Testis (tissue), 5 donors: Measurements from ENCODE around the gene PNMA1. TPM values are rescaled to one million over a fixed set of nuclear protein-coding genes. Genes with fewer than 3 reads are reported as not detected.

Experiments
- DNase-seq: peaks from one replicate; pipeline ENCODE4 v3.0.0-alpha.2; 2019
- H3K27ac ChIP-seq, 2 donors: fragments of 200-600 bp; sonication (generic); one replicate each; pipeline ENCODE4 v1.5.1; 2019
- H3K27me3 ChIP-seq: fragments of 200-600 bp; sonication (generic); one replicate; pipeline ENCODE4 v1.5.1; 2019
- H3K36me3 ChIP-seq: fragments of 200-600 bp; sonication (generic); one replicate; pipeline ENCODE4 v1.5.1; 2017; ENCODE audit warnings: low read depth; ENCODE audit errors: missing control alignments
- H3K4me1 ChIP-seq: fragments of 200-600 bp; sonication (generic); one replicate; pipeline ENCODE4 v1.5.1; 2019
- H3K4me3 ChIP-seq, 2 donors: fragments of 200-600 bp; sonication (generic); one replicate each; pipeline ENCODE4 v1.5.1; 2017 to 2019
- H3K9me3 ChIP-seq: fragments of 200-600 bp; sonication (generic); one replicate; pipeline ENCODE4 v1.5.1; 2017
- POLR2A ChIP-seq: fragments of 450-650 bp; IDR thresholded peaks from one replicate; pipeline ENCODE4 v1.6.1; 2017; ENCODE audit warnings: antibody characterized with exemption, mild to moderate bottlenecking, moderate library complexity
- WGBS, 2 donors: methylation state at CpG; one replicate each; pipeline ENCODE4 v1.1.5; 2018; 5-methylcytosine and 5-hydroxymethylcytosine counted together
- intact Hi-C: fragments of 100-400 bp; cut with DNase I; formaldehyde crosslinking; loops from one replicate; pipeline ENCODE4 v1.15.1; 2023; ENCODE audit warnings: low total_unique reads
- long read RNA-seq, 2 donors: transcript quantifications; one replicate each; lab custom pipeline, GENCODE V29; 2026
- polyA plus RNA-seq: library from polyadenylated mRNA; stranded (reverse); fragments of 350-450 nt; fragmentation: Illumina TruSeq; extraction: RNeasy Lipid Tissue Mini Kit (QIAGEN cat#74804); gene quantifications from one replicate; pipeline ENCODE4 v1.2.3, GENCODE V29; 2014; ENCODE audit warnings: low read depth, low replicate concordance; ENCODE audit not compliant: insufficient read depth
- total RNA-seq, 2 donors: library from RNA; depleted of rRNA; stranded (reverse); fragments of >200 nt; gene quantifications; one replicate each; pipeline ENCODE4 v1.2.3, GENCODE V29; 2016
- TF ChIP-seq, protein P1 (sequence below), 3 experiments: fragments of 450-650 bp in 2 of 3; fragments of 200-600 bp in 1 of 3; sonication (generic) in 1 of 3; IDR thresholded peaks; one replicate each; pipeline ENCODE4 v1.5.1; 2016 to 2019; ENCODE audit warnings: antibody characterized with exemption in 3 of 3, mild to moderate bottlenecking in 2 of 3, moderate library complexity in 1 of 3

Gene PNMA1, protein sequence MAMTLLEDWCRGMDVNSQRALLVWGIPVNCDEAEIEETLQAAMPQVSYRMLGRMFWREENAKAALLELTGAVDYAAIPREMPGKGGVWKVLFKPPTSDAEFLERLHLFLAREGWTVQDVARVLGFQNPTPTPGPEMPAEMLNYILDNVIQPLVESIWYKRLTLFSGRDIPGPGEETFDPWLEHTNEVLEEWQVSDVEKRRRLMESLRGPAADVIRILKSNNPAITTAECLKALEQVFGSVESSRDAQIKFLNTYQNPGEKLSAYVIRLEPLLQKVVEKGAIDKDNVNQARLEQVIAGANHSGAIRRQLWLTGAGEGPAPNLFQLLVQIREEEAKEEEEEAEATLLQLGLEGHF
- total RNA-seq, result 10 to 100 TPM; 74.8 to 85.6 TPM
- polyA plus RNA-seq, result 184 TPM
- long read RNA-seq, donor 1, transcript PNMA1-201 (1 exons, 2,590 nt), result major isoform, 179 of 179 reads
- long read RNA-seq, donor 1, partial matches to known transcripts, result 0 of 179 reads
- long read RNA-seq, donor 1, other reads (novel, unspliced or antisense), result 0 of 179 reads
- long read RNA-seq, donor 2, transcript PNMA1-201 (1 exons, 2,590 nt), result major isoform, 93 of 93 reads
- long read RNA-seq, donor 2, partial matches to known transcripts, result 0 of 93 reads
- long read RNA-seq, donor 2, other reads (novel, unspliced or antisense), result 0 of 93 reads

DNA sequence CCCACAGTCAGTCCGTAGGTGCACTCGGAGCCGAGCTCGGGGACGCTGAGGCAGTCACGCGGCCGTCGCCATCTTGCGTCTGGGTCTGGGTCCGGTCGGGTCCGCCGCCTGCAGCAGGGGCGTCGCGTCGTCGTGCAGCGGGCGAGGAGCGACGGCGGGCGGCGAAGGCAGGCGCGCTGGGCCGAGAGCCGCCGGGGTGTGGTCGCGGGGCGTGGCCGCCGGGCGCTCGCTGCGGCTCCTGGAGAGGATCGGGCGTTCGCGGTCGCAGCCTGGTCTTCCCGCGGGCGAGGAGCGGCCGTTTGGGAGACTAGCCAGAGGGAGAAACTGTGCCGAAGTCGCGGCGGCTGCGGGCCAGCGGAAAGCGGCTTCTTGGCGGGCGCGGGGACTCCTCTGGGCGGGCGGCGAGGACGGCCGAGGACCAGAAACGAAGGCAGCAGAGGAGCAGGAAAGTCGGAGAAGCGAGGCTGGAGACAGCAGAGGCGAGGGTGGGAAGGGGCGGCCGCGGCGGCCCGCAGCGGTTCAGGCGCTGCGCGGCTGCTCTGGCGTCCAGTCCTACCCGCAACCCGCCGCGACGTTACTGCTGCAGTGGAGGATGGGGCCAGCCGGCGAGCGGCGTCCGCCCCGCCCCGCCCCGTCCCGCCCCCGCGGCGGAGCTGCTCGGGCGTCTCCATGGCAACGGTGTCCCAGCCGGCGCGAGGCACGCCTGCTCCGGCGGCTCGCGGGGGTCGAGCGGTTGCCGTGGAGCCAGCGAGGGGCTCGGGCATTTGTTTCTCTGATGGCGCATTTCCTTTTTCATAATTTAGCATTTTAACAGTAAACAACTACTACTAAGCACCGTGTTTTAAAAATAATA, at the start of gene PNMA1:
Gene PNMA1 (minus strand): TSS at position 582 of the 853 bp plus-strand sequence. CDS start 745 bp downstream, outside the sequence.
- WGBS, 2 donors, result 0 to 1% methylated on average over 47 to 71 of the region's 113 CpGs
- Histone ChIP-seq H3K27ac (peak within 1 kb of the TSS; percentile 92 to 98), H3K4me3 (peak within 1 kb of the TSS; percentile 85 to 96), H3K27me3 (no peaks in the 10 kb centered on the region), H3K36me3 (no peaks in the 10 kb centered on the region), H3K9me3 (no peaks in the 10 kb centered on the region), H3K4me1 (peaks cover 16% of the 10 kb centered on the region)
- intact Hi-C loops, result no loop called here
- TF ChIP-seq, protein P1, sequence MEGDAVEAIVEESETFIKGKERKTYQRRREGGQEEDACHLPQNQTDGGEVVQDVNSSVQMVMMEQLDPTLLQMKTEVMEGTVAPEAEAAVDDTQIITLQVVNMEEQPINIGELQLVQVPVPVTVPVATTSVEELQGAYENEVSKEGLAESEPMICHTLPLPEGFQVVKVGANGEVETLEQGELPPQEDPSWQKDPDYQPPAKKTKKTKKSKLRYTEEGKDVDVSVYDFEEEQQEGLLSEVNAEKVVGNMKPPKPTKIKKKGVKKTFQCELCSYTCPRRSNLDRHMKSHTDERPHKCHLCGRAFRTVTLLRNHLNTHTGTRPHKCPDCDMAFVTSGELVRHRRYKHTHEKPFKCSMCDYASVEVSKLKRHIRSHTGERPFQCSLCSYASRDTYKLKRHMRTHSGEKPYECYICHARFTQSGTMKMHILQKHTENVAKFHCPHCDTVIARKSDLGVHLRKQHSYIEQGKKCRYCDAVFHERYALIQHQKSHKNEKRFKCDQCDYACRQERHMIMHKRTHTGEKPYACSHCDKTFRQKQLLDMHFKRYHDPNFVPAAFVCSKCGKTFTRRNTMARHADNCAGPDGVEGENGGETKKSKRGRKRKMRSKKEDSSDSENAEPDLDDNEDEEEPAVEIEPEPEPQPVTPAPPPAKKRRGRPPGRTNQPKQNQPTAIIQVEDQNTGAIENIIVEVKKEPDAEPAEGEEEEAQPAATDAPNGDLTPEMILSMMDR (IDR thresholded peaks at IDR 0.05), result peak in 1 of 3 experiments; percentile 15
- peak; percentile 83 for TF ChIP-seq POLR2A
- peak; percentile 96 for DNase-seq

DNA sequence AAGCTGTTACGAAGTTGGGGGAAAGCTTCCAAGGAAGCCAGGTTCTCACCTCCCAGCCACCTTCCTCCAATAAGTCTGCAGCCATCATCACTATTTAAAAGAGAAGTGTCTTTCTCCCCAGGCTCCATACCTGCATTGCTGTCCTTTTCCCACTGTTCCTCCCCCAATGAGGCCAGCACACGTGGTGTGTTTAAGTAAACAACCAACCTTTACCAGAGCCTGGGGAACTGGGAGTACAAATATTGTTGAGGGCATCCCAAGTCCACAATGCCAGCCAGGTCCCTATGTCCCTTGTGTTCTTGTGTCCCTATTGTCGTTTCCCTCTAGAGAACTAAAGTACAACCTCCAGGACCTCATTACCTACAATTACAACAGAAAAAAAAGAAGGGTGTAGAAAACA, 49.2 kb upstream of the PNMA1 start:
- no peak for TF ChIP-seq POLR2A
- TF ChIP-seq, protein P1 (IDR thresholded peaks at IDR 0.05), result no peak
- Histone ChIP-seq H3K9me3 (no peaks in the 10 kb centered on the region), H3K4me3 (no peak overlapping the region), H3K27me3 (no peaks in the 10 kb centered on the region), H3K4me1 (peaks cover 53% of the 10 kb centered on the region), H3K27ac (no peak overlapping the region), H3K36me3 (no peaks in the 10 kb centered on the region)
- DNase-seq, result no peak
- WGBS, 2 donors, result 67 to 82% methylated on average over 3 of the region's 3 CpGs
- intact Hi-C loops, result no loop called here

DNA sequence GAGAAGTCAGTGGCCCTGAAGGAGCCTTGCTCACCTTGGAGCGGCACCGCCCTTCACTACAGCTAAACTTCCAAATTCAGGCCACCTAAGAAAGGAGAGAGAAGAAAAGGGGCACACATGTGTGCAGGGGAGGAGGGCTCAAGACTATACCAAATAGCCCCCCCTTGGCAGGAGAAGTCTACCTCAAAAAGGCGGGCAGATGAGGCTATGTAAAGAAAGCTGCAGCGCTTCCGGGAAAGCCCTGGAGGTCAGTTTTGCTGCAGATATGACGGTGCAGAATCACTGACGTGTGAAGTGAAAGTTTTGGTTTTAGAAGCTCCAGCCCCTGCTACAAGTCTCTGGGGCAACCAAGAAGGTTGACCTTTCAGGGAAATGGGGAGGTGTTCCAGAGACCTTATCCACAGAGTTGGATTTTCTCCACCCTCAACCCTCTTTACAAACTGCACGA, 48.2 kb upstream of the PNMA1 start:
- no peak for TF ChIP-seq POLR2A
- TF ChIP-seq, protein P1 (IDR thresholded peaks at IDR 0.05), result no peak
- peaks cover 63% of the 10 kb centered on the region for H3K4me1 ChIP-seq
- WGBS, 2 donors, result 62 to 70% methylated on average over 8 of the region's 8 CpGs
- no peaks in the 10 kb centered on the region for H3K27me3 ChIP-seq
- H3K27ac ChIP-seq, result no peak overlapping the region
- intact Hi-C loops, result no loop called here
- no peak for DNase-seq
- no peaks in the 10 kb centered on the region for H3K36me3 ChIP-seq
- no peak overlapping the region for H3K4me3 ChIP-seq
- no peaks in the 10 kb centered on the region for H3K9me3 ChIP-seq

DNA sequence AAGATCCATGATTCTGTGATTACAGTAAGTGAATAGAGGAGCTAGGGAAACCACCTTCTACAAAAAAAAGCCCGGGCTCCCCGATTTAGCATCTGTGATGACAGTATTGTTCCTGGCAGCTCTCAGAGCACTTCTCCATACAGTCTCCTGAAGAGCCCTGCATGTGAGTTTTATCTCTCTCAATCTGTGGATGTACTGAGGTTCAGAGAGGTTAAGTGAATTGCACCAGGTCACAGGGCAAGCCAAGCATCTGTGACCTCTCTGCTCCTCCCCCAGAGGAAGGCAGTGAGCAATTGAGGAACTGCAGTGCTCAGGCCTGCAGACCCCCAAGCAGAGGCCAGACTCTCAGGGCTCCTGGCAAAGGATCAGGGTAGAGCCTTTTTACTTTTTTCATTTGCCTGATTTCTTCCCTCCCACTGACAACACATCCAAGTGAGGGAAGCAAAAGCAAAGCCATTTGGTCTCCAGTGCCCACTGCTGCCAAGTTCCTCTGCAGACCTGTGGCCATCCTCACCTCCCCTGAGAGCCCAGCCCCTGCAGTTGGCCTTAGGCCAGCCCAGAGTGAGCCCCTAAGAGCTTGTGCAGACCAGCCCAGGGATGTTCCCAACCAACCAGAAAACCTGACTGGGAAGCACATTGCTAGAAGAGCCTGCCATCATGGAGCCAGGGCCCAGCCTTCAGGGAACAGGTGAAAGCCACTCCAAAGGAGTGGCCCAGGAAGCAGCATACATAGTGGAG, 47.6 kb upstream of the PNMA1 start:
- H3K36me3 ChIP-seq, result no peaks in the 10 kb centered on the region
- H3K27ac ChIP-seq, result no peak overlapping the region
- H3K4me3 ChIP-seq, result no peak overlapping the region
- intact Hi-C loops, result no loop called here
- no peaks in the 10 kb centered on the region for H3K9me3 ChIP-seq
- DNase-seq, result no peak
- no peaks in the 10 kb centered on the region for H3K27me3 ChIP-seq
- H3K4me1 ChIP-seq, result peaks cover 67% of the 10 kb centered on the region
- TF ChIP-seq, protein P1 (IDR thresholded peaks at IDR 0.05), result no peak
- no peak for TF ChIP-seq POLR2A
- WGBS, 2 donors, result 13 to 45% methylated on average over 2 of the region's 2 CpGs
